Measurements from ENCODE around the gene FGFR3.

The FGFR3 gene

DNA sequence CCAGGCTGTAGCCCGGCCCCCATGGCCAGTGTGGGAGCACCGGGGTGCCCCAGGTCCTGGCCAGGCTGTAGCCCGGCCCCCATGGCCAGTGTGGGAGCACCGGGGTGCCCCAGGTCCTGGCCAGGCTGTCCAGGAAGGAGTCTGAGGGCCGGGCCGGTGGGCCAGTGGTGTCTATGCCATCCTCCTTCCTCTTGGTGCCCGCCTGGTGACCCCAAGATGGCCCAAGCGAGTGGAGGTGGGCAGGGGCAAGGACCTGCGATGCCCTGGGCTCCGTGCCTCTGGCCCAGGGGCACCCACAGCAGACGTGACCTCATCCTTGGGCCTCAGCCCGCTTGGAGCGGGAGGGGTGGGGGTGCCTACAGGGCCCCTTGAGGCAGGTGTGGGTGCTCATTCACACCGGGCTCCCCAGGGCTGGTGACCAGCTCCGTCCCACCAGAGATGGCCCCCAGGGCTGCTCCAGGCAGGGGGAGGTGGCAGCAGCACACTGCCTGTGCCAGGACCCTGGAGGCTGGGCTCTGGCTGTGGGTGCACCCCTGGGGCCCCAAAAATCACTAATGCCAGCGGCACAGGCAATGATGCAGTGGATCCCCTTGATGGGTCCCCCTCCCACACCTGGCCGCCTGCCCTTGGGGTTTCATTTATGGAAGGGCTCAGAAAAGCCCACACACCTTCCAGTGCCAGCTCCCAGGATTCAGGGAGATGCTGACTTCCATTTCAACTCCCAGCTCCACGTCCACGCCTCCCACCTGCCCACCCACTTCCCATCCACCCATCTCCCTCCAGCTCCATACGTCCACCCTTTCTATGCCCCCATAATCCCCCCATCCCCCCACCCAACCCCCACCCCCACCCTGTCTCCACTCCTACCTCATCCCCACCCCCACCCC, 36.0 kb upstream of the FGFR3 start:
- DNase-seq: no peak

GRCh38 chr4:1757836-1758235, 35.3 kb upstream of the FGFR3 start:
- DNase-seq: no peak

GRCh38 chr4:1758306-1759121, 34.6 kb upstream of the FGFR3 start:
- no peak for DNase-seq

GRCh38 chr4:1759170-1759817, 33.8 kb upstream of the FGFR3 start:
- no peak for DNase-seq

GRCh38 chr4:1759818-1760223, 33.3 kb upstream of the FGFR3 start:
- DNase-seq: no peak

DNA sequence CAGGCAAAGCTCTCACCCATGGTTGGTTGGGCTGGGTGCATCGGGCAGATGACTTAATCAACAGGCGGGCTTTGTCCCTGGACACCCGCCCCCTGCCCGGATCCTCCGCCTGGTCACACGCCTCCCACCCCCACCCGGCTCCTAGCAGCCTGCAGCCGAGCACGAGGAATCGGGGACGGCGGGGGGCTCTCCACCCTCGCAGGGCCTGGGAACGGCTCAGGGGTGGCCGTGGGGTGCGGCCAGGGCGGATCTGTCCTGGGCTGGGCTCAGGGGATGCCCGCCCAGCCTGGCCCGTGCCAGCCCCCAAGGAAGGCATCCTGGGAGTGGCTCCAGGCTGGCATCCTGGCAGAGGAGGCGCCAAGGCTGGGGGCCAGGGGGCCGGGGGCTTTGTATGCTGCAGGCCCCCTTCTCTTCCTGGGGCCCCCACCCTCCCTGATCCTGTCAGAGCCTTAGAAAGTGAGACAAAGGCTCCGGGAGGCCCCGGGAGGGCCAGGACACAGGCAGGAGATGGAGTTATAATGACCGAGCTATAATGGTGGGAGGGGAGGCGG, 32.5 kb upstream of the FGFR3 start:
- no peak for DNase-seq

DNA sequence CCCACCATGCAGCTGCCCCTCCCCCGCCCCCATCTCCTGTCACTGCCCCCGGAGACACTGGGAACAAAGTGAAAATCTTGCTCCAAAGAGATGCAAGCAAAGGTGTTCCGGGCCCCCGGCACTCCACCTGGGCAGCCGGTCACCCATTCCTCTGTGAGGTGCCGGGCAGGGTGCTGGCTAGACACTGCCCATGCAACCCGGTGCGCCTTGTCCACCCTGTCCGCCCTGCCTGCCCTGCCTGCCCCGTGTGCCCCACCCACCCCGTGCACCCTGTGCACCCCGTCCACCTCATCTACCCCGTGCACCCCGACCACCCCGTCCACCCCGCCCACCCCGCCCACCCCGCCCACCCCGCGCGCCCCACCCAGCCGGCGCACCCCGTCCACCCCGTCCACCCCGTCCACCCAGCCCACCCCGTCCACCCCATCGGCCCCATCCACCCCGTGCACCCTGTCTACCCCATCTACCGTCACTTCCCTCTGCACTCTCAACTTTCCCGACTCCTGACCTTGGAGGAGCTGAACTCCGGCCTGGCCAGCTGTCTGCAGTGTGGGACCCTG, 31.9 kb upstream of the FGFR3 start:
- no peak for DNase-seq

DNA sequence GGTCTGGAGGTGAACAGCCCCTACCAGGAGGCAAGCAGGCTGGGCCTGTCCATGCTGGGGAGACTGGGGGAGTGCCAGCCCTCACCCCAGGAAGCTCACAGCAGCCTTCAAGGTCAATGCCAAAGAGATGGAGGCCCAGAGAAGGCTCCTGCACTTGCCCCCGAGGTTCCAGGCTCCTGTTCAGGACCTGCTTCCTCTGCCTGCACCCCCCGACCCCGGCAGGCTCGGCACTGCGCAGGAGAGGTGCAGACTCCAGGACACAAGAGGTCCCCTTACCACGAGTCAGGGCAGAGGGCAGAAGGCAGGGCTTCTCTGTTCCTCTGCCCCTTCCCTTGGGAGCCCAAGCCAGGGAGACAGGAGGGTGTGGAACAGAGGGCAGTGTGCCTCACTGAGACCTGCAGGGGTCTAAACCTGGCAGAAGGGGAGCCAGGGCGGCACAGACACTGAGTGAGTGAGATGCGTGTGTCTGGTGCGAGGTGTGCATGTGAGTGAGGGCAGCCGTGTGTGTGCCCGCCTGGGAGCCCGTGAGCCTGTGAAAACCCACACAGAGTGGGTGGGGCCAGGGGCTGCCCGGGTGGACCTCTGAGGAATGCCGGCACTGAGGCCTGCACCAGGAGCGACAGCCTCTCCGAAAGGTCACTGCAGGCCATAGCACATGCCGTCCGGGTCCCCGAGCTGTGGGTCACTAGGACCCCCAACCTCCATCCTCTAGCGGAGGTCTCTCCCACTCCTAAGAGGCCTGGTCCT, 30.7 kb upstream of the FGFR3 start:
- no peak for DNase-seq

GRCh38 chr4:1763070-1763549, 30.0 kb upstream of the FGFR3 start:
- DNase-seq: no peak

GRCh38 chr4:1763550-1764080, 29.5 kb upstream of the FGFR3 start:
- no peak for DNase-seq

DNA sequence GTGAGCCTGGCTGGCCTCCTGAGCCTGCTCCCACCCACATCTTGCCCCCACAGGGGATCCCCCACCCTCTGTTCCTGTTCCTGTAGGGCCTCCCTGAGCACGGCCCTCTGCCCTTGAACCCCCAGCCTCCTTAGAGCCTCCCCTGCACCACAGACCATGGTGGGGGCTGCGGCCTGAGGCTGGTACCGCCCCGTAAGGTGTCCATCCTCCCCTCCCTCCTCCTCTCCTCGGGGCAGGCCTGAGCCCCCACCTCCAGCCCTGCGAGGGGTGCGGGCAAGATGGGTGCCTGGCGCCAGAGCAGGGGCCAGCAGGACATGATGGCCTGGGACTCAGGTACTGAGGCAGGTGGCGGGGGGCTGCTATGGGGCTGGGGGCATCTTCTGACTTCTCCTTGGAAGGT, 28.4 kb upstream of the FGFR3 start:
- no peak for DNase-seq

GRCh38 chr4:1765409-1766072, 27.6 kb upstream of the FGFR3 start:
- no peak for DNase-seq

DNA sequence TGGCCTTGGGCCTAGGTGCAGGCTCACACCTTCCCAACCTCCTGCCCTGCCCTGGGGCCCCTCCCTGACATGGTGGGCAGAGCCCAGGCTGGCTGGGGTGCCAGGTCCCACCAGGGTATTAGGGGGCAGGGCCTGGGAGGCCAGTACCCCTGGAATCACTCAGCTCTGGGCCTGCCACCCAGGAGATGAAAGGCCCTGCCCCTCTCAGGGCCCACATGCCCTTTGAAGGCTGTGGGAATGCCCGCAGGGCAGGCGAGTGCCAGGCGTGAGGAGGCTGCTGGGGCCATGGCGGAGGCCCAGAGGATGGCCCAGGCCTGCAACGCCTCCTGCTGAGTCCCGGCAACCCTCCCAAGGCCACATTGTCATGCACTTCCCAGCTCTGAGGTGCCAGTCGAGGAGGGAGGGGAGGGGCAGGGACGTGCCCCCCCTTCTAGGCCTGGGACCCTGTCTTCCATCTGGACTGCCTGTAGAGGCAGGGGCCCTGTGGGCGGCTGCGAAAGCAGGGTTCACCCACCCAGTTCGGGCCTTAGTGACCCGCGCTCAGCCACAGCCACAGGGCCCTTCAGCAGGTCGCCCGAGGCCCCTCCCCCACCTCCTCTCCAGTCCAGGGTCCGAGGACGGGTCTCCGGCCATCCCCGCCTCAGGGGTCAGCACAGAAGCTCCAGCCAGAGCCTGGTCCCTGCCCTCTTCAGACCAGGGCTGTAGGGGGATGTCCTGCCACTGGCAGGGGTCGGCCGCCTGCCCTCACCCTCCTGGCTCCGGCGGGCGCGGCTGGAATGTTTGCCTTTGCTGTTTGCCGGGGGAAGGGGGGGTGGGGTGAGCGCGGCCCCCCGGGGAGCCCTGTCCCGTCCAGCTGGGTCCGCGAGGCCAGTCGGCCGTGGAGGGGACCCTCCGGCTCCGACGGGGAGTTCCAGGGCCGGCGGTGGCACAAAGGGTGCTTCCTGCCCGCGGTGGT, 26.7 kb upstream of the FGFR3 start:
- no peak for DNase-seq

GRCh38 chr4:1767061-1767769, 25.9 kb upstream of the FGFR3 start:
- no peak for DNase-seq

DNA sequence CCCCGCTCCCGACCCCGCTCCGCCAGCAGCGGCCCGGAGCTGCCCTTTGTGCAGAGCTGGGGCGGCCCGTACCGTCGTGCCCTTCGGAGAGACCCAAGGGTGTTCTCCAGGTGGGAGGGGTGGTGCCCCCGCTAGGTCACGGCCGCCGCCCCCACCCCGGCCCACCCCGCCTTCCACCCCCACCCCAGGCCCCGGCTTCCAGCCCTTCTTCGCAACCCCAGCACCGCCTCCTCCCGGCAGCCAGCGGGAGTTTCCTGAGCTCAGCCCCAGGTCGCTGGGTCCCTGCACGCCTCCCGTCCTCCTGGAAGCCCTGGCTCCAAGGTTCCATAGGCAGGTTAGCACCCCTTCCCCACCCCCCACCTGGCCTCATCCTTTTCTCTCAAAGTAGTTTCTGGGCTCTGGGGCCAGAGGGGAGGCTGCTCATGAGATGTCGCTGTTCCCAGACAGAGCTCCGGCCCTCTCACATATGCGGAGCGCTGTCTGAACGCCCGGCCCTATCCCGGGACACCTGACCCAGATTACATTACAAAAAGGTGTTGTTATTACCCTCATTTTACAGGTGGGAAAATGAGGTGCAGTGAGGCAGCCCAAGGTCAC, 25.2 kb upstream of the FGFR3 start:
- peak; percentile 14 for DNase-seq

DNA sequence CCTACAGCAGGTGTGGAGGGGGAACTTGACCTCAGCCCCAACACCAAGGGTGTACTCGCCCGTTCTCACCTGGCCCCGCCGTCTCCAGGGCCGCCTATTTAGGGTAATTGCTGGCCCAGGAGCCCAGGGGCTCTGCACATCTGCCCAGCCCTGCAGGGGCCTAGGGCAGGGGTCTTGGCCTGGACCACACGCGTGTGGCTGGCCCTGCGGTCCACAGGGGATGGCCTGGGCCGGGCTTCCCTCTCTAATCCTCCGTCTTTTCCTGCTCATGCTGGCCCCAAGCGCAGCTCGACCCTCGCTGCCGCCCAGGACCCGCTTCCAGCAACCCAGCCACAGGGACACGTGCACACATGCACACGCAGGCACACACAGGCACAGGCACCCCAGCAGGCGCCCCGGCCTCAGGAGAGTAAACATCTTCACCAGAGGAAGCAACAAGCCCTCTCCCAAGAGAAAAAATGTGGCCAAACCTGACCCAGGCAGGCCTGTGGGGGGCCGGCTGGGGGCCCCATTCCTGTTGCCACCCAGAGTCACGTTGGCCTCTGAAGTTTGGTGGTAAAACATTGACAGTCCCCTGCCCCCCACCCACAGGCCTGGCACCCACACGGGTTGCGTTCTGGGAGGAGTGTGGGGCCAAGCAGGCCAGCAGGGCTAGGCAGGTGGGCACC, 24.6 kb upstream of the FGFR3 start:
- no peak for DNase-seq

DNA sequence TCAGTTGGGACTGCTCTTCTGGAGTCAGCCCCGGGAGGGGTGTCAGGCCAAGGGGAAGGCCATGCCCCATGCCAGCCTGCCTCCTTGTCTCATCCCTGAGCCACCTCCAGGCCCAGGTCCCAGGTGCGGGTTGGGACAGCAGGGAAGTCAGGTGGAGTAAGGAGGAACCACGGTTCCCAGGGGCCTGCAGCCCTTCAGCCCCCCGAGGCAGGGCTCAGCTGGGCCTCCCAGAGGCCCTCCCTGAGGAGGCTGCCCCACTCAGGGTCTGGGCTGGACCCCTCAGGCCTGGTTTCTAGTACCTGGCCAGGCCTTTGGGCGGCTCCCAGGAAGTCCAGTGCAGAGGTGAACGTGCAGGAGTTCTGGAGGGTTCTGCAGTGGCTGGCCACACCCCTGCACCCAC, 23.4 kb upstream of the FGFR3 start:
- no peak for DNase-seq

GRCh38 chr4:1770245-1770644, 22.8 kb upstream of the FGFR3 start:
- no peak for DNase-seq

All from NCI-H1694 (cell line).